ENCODE measurements around the gene CHADL. TPM values are rescaled to one million over a fixed set of nuclear protein-coding genes. Genes with fewer than 3 reads are reported as not detected.
A peak's percentile ranks its signal among the peaks of the same experiment; 100 is the strongest.

Gene CHADL
- total RNA-seq, 1 experiment from 2014 or later = 1.2 TPM

- Histone ChIP-seq H3K27me3 (ENCODE audit: low read length) (no peaks in the 10 kb centered on the region), H2AFZ (ENCODE audit: low read length) (no peak overlapping the region), H3K9ac (ENCODE audit: low read length) (no peak overlapping the region), H4K20me1 (ENCODE audit: low read length) (no peaks in the 10 kb centered on the region), H3K9me2 (replicated peaks; ENCODE audit: low read length) (no peaks in the 10 kb centered on the region), H3K79me2 (ENCODE audit: low read length) (0 out of 2 replicates have a peak, but pooled peaks cover 10% of the 10 kb centered on the region), H3K36me3 (ENCODE audit: low read depth, low read length) (peaks cover 35% of the 10 kb centered on the region), H3F3A (ENCODE audit: low read length, unreplicated experiment) (no peaks in the 10 kb centered on the region), H3K4me3 (ENCODE audit: low read length) (no peak overlapping the region), H3K4me2 (ENCODE audit: low read length) (no peak overlapping the region), H3K9me3 (ENCODE audit: low read length) (no peaks in the 10 kb centered on the region), H3K27ac (ENCODE audit: low read length) (no peak overlapping the region), H3K4me1 (ENCODE audit: insufficient read depth, low read length) (no peaks in the 10 kb centered on the region)
- ATAC-seq (peak; percentile 64), DNase-seq (no peak)
- intact Hi-C loops (cut with micrococcal nuclease) = no loop called here
- CTCF ChIA-PET = no interaction called here
- BruUV-seq (replicated peaks) = no TSS peak
- TF ChIP-seq CTCF (conservative IDR thresholded peaks at IDR 0.05; ENCODE audit: low read depth, low read length) (no peak), EZH2phosphoT487 (IDR thresholded peaks at IDR 0.05; ENCODE audit: borderline replicate concordance, low read length) (no peak), EZH2 (IDR thresholded peaks at IDR 0.05; ENCODE audit: low read length, unreplicated experiment) (no peak)
- POLR2A ChIA-PET (ENCODE audit: unreplicated experiment) = no interaction called here
Observed at GRCh38 chr22:41274856-41275255, 34.1 kb upstream of the CHADL start.

GRCh38 chr22:41273128-41273527, 32.4 kb upstream of the CHADL start:
- no TSS peak for BruUV-seq (replicated peaks)
- DNase-seq = no peak
- Histone ChIP-seq H4K20me1 (ENCODE audit: low read length) (no peaks in the 10 kb centered on the region), H3F3A (ENCODE audit: low read length, unreplicated experiment) (no peaks in the 10 kb centered on the region), H3K27me3 (ENCODE audit: low read length) (no peaks in the 10 kb centered on the region), H3K4me2 (ENCODE audit: low read length) (no peak overlapping the region), H3K4me3 (ENCODE audit: low read length) (no peak overlapping the region), H3K36me3 (ENCODE audit: low read depth, low read length) (peaks cover 39% of the 10 kb centered on the region), H3K9ac (ENCODE audit: low read length) (no peak overlapping the region), H3K27ac (ENCODE audit: low read length) (no peak overlapping the region), H2AFZ (ENCODE audit: low read length) (no peak overlapping the region), H3K4me1 (ENCODE audit: insufficient read depth, low read length) (no peaks in the 10 kb centered on the region), H3K9me2 (replicated peaks; ENCODE audit: low read length) (no peaks in the 10 kb centered on the region), H3K9me3 (ENCODE audit: low read length) (no peaks in the 10 kb centered on the region), H3K79me2 (ENCODE audit: low read length) (0 out of 2 replicates have a peak, but pooled peaks cover 4% of the 10 kb centered on the region)
- intact Hi-C loops (cut with micrococcal nuclease) = no loop called here
- CTCF ChIA-PET = no interaction called here
- TF ChIP-seq EZH2 (IDR thresholded peaks at IDR 0.05; ENCODE audit: low read length, unreplicated experiment) (no peak), CTCF (conservative IDR thresholded peaks at IDR 0.05; ENCODE audit: low read depth, low read length) (no peak), EZH2phosphoT487 (IDR thresholded peaks at IDR 0.05; ENCODE audit: borderline replicate concordance, low read length) (no peak)
- ATAC-seq = no peak
- POLR2A ChIA-PET (ENCODE audit: unreplicated experiment) = no interaction called here

GRCh38 chr22:41271787-41272186, 31.1 kb upstream of the CHADL start:
- DNase-seq = no peak
- POLR2A ChIA-PET (ENCODE audit: unreplicated experiment) = no interaction called here
- no peak overlapping the region for H3K27ac ChIP-seq (ENCODE audit: low read length)
- H3K4me2 ChIP-seq (ENCODE audit: low read length) = no peak overlapping the region
- peaks cover 36% of the 10 kb centered on the region for H3K36me3 ChIP-seq (ENCODE audit: low read depth, low read length)
- no peaks in the 10 kb centered on the region for H3K27me3 ChIP-seq (ENCODE audit: low read length)
- no peaks in the 10 kb centered on the region for H3K9me2 ChIP-seq (replicated peaks; ENCODE audit: low read length)
- no peaks in the 10 kb centered on the region for H3K9me3 ChIP-seq (ENCODE audit: low read length)
- 0 out of 2 replicates have a peak, but pooled peaks cover 4% of the 10 kb centered on the region for H3K79me2 ChIP-seq (ENCODE audit: low read length)
- H3K9ac ChIP-seq (ENCODE audit: low read length) = no peak overlapping the region
- no peaks in the 10 kb centered on the region for H4K20me1 ChIP-seq (ENCODE audit: low read length)
- CTCF ChIA-PET = interaction anchor here (0.5 kb wide), 1 partner anchor 17 kb away, joined by 3 read pairs; no protein-coding TSS in a partner anchor
- intact Hi-C loops (cut with micrococcal nuclease) = no loop called here
- no peak overlapping the region for H3K4me3 ChIP-seq (ENCODE audit: low read length)
- no TSS peak for BruUV-seq (replicated peaks)
- no peak for TF ChIP-seq EZH2 (IDR thresholded peaks at IDR 0.05; ENCODE audit: low read length, unreplicated experiment)
- TF ChIP-seq EZH2phosphoT487 (IDR thresholded peaks at IDR 0.05; ENCODE audit: borderline replicate concordance, low read length) = no peak
- TF ChIP-seq CTCF (conservative IDR thresholded peaks at IDR 0.05; ENCODE audit: low read depth, low read length) = no peak
- H2AFZ ChIP-seq (ENCODE audit: low read length) = no peak overlapping the region
- H3K4me1 ChIP-seq (ENCODE audit: insufficient read depth, low read length) = no peaks in the 10 kb centered on the region
- H3F3A ChIP-seq (ENCODE audit: low read length, unreplicated experiment) = no peaks in the 10 kb centered on the region
- ATAC-seq = no peak

Data from PC-3 (cell line).